ENCODE measurements around the gene SECISBP2L. TPM values are rescaled to one million over a fixed set of nuclear protein-coding genes. Genes with fewer than 3 reads are reported as not detected.

SECISBP2L gene
- total and polyA plus RNA-seq, 9 of the 15 experiments (the other 6 are each of a cell fraction or from before 2014, with no cell fraction given): 0.55 to 14.1 (median 10.4) TPM

DNA sequence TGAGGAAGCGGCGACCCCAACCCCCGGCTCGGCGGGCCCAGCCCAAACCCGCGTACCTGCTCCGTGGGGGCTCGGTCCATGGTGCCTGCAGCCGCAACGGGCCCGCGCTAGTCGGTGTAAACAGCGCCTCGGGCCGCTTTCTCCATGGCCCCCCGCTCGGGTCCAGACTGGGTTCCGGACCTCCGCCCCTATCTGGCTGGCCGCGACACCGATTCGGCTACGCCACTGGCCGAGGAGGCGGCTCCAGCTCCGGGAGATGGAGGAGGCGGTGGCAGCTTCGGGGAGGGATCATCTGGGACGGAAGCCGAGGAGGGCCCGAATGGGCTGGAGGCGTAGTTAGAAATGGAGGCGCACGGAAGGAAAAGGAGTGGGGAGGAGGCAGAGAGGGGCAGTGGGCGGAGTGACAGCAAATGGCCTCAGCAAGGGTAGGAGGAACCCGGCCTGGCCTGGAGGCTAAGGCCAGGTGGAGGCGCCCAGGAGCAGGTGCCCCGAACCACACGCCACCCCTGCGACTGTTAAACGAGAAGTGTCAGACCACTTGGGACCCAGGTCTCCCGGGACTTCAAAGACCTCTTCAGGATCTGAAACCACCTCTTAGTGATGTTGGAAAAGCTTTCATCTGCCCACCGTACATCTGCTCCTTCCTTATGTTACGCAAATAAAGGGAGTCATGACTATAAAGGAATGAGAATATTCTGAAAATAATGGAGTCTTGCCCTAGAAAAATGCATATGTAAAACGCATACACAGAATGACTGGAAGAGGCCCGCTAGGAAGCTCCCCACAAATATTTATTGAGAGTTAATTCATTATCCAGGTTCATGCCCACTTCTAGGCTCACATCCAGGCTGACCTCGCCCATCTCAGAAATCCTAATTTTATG, at the start of gene SECISBP2L (continued):
- TF ChIP-seq, protein P1, sequence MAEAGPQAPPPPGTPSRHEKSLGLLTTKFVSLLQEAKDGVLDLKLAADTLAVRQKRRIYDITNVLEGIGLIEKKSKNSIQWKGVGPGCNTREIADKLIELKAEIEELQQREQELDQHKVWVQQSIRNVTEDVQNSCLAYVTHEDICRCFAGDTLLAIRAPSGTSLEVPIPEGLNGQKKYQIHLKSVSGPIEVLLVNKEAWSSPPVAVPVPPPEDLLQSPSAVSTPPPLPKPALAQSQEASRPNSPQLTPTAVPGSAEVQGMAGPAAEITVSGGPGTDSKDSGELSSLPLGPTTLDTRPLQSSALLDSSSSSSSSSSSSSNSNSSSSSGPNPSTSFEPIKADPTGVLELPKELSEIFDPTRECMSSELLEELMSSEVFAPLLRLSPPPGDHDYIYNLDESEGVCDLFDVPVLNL (CRISPR knock-in tag; IDR thresholded peaks at IDR 0.05; ENCODE audit: low read depth): no peak
- TF ChIP-seq CXXC5 (CRISPR knock-in tag; IDR thresholded peaks at IDR 0.05) (peak; percentile 84), ZNF3 (CRISPR knock-in tag; IDR thresholded peaks at IDR 0.05) (no peak), MYNN (IDR thresholded peaks at IDR 0.05) (no peak; the same call in 1 of the 2 replicates), MYNN (CRISPR knock-in tag; IDR thresholded peaks at IDR 0.05) (no peak), SMAD2 (IDR thresholded peaks at IDR 0.05; ENCODE audit: low read depth, low read length) (no peak), SIN3A (IDR thresholded peaks at IDR 0.05; ENCODE audit: borderline replicate concordance in 2 of 2, control insufficient read depth in 1 of 2, low read depth in 2 of 2, low read length in 2 of 2) (peak; percentile 95 to 99), ESRRA (IDR thresholded peaks at IDR 0.05; ENCODE audit: borderline replicate concordance, low read depth) (peak; percentile 63; the same call in 1 of the 2 replicates), TOE1 (IDR thresholded peaks at IDR 0.05; ENCODE audit: borderline replicate concordance) (peak; percentile 93), TOE1 (CRISPR knock-in tag; IDR thresholded peaks at IDR 0.05; ENCODE audit: borderline replicate concordance, low read depth) (no peak), PHF8 (IDR thresholded peaks at IDR 0.05; ENCODE audit: borderline replicate concordance, low read length) (peak; percentile 82; the same call in 1 of the 2 replicates), CBX3 (IDR thresholded peaks at IDR 0.05; ENCODE audit: borderline replicate concordance in 1 of 2, low read length in 2 of 2) (peak in 1 of 2 experiments; percentile 81; a peak in 1 of 3 replicates), STAT5B (CRISPR knock-in tag; IDR thresholded peaks at IDR 0.05) (no peak), ETS2 (tag; IDR thresholded peaks at IDR 0.05; ENCODE audit: borderline replicate concordance, poor library complexity, severe bottlenecking) (no peak), TRIM28 (IDR thresholded peaks at IDR 0.05) (peak; percentile 58; the same call in 1 of the 2 replicates)
- TF ChIP-seq, protein P2, sequence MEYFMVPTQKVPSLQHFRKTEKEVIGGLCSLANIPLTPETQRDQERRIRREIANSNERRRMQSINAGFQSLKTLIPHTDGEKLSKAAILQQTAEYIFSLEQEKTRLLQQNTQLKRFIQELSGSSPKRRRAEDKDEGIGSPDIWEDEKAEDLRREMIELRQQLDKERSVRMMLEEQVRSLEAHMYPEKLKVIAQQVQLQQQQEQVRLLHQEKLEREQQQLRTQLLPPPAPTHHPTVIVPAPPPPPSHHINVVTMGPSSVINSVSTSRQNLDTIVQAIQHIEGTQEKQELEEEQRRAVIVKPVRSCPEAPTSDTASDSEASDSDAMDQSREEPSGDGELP (CRISPR knock-in tag; IDR thresholded peaks at IDR 0.05; ENCODE audit: borderline replicate concordance): peak; percentile 100
- TF ChIP-seq, protein P3, sequence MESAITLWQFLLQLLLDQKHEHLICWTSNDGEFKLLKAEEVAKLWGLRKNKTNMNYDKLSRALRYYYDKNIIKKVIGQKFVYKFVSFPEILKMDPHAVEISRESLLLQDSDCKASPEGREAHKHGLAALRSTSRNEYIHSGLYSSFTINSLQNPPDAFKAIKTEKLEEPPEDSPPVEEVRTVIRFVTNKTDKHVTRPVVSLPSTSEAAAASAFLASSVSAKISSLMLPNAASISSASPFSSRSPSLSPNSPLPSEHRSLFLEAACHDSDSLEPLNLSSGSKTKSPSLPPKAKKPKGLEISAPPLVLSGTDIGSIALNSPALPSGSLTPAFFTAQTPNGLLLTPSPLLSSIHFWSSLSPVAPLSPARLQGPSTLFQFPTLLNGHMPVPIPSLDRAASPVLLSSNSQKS (CRISPR knock-in tag; IDR thresholded peaks at IDR 0.05): no peak
- TF ChIP-seq, protein P4, sequence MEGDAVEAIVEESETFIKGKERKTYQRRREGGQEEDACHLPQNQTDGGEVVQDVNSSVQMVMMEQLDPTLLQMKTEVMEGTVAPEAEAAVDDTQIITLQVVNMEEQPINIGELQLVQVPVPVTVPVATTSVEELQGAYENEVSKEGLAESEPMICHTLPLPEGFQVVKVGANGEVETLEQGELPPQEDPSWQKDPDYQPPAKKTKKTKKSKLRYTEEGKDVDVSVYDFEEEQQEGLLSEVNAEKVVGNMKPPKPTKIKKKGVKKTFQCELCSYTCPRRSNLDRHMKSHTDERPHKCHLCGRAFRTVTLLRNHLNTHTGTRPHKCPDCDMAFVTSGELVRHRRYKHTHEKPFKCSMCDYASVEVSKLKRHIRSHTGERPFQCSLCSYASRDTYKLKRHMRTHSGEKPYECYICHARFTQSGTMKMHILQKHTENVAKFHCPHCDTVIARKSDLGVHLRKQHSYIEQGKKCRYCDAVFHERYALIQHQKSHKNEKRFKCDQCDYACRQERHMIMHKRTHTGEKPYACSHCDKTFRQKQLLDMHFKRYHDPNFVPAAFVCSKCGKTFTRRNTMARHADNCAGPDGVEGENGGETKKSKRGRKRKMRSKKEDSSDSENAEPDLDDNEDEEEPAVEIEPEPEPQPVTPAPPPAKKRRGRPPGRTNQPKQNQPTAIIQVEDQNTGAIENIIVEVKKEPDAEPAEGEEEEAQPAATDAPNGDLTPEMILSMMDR (IDR thresholded peaks at IDR 0.05 in 2 of 3, conservative IDR thresholded peaks at IDR 0.05 in 1 of 3; ENCODE audit: insufficient read depth in 2 of 3, low read depth in 1 of 3, low read length in 3 of 3): peak; percentile 66 to 73 (median 68)
- TF ChIP-seq, protein P5, sequence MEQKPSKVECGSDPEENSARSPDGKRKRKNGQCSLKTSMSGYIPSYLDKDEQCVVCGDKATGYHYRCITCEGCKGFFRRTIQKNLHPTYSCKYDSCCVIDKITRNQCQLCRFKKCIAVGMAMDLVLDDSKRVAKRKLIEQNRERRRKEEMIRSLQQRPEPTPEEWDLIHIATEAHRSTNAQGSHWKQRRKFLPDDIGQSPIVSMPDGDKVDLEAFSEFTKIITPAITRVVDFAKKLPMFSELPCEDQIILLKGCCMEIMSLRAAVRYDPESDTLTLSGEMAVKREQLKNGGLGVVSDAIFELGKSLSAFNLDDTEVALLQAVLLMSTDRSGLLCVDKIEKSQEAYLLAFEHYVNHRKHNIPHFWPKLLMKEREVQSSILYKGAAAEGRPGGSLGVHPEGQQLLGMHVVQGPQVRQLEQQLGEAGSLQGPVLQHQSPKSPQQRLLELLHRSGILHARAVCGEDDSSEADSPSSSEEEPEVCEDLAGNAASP (IDR thresholded peaks at IDR 0.05): no peak
